ENCODE measurements around the gene TEP1. TPM values are rescaled to one million over a fixed set of nuclear protein-coding genes. Genes with fewer than 3 reads are reported as not detected.
"Not testable (repeated sequence)": the region's sequence is repeated elsewhere in the genome, so short reads cannot be mapped to it uniquely, and the experiment has no call there.

TEP1 gene
- total RNA-seq, 1 donor from 2014 or later, result 24.6 TPM

DNA sequence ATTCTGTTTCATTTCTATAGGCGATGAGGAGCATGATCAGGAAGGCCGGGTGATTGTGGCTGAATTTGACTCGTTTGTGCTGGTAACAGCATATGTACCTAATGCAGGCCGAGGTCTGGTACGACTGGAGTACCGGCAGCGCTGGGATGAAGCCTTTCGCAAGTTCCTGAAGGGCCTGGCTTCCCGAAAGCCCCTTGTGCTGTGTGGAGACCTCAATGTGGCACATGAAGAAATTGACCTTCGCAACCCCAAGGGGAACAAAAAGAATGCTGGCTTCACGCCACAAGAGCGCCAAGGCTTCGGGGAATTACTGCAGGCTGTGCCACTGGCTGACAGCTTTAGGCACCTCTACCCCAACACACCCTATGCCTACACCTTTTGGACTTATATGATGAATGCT, 43.7 kb upstream of the TEP1 start:
- TF ChIP-seq POLR2A (IDR thresholded peaks at IDR 0.05) (no peak), POLR2AphosphoS5 (IDR thresholded peaks at IDR 0.05; ENCODE audit: insufficient read depth in 1 of 2, low read depth in 1 of 2) (no peak)
- TF ChIP-seq, protein P1, sequence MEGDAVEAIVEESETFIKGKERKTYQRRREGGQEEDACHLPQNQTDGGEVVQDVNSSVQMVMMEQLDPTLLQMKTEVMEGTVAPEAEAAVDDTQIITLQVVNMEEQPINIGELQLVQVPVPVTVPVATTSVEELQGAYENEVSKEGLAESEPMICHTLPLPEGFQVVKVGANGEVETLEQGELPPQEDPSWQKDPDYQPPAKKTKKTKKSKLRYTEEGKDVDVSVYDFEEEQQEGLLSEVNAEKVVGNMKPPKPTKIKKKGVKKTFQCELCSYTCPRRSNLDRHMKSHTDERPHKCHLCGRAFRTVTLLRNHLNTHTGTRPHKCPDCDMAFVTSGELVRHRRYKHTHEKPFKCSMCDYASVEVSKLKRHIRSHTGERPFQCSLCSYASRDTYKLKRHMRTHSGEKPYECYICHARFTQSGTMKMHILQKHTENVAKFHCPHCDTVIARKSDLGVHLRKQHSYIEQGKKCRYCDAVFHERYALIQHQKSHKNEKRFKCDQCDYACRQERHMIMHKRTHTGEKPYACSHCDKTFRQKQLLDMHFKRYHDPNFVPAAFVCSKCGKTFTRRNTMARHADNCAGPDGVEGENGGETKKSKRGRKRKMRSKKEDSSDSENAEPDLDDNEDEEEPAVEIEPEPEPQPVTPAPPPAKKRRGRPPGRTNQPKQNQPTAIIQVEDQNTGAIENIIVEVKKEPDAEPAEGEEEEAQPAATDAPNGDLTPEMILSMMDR (IDR thresholded peaks at IDR 0.05), result no peak
- Histone ChIP-seq H3K9me3 (no peaks in the 10 kb centered on the region), H3K27ac (no peak overlapping the region), H3K36me3 (peaks cover 0 to 46% of the 10 kb centered on the region in 2 donors), H3K27me3 (no peaks in the 10 kb centered on the region), H3K4me3 (no peak overlapping the region), H3K4me1 (peaks cover 54% of the 10 kb centered on the region)
- DNase-seq (ENCODE audit: extremely low spot score in 2 of 2), result no peak
- intact Hi-C loops (cut with DNase I), result no loop called here

DNA sequence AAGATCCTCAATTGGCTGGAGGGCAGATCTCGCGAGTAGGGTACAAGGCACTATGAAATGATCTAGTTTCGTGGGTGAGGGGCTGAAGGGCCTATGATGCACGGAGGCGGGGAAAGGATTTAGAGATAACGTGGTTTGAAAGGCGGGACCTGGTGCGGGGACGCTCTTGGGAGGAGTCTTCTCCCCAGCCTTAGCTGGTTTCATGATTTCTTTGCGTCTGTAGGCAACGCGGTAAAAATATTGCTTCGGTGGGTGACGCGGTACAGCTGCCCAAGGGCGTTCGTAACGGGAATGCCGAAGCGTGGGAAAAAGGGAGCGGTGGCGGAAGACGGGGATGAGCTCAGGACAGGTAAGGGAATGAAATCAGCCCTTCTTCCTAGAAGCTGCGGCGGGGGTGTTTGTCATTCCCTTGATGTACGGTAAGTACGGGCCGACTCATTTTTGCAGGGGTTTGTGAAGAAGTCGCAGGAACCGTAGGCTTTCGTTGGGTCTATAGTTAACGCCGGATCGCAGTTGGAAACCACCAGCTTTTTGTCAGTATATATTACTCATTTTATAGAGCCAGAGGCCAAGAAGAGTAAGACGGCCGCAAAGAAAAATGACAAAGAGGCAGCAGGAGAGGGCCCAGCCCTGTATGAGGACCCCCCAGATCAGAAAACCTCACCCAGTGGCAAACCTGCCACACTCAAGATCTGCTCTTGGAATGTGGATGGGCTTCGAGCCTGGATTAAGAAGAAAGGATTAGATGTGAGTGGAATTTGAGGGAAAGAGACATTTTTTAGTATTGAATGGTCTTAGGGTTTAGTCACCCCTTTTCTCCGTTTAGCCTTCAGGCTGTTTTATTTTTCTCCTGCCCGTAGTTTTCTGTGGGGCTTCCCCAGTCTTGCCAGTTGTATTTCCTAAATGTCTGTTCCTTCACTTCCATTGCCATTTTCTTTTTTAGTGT, 42.3 kb upstream of the TEP1 start:
- Histone ChIP-seq H3K36me3 (peaks cover 0 to 59% of the 10 kb centered on the region in 2 donors), H3K9me3 (no peaks in the 10 kb centered on the region), H3K4me1 (peaks cover 51% of the 10 kb centered on the region), H3K4me3 (peak overlapping the region; percentile 87 to 88), H3K27me3 (no peaks in the 10 kb centered on the region), H3K27ac (peak overlapping the region; percentile 96)
- DNase-seq (ENCODE audit: extremely low spot score in 2 of 2), result no peak
- no peak for TF ChIP-seq POLR2AphosphoS5 (IDR thresholded peaks at IDR 0.05; ENCODE audit: insufficient read depth in 1 of 2, low read depth in 1 of 2)
- TF ChIP-seq POLR2A (IDR thresholded peaks at IDR 0.05), result no peak
- TF ChIP-seq, protein P1 (IDR thresholded peaks at IDR 0.05), result no peak
- intact Hi-C loops (cut with DNase I), result no loop called here

DNA sequence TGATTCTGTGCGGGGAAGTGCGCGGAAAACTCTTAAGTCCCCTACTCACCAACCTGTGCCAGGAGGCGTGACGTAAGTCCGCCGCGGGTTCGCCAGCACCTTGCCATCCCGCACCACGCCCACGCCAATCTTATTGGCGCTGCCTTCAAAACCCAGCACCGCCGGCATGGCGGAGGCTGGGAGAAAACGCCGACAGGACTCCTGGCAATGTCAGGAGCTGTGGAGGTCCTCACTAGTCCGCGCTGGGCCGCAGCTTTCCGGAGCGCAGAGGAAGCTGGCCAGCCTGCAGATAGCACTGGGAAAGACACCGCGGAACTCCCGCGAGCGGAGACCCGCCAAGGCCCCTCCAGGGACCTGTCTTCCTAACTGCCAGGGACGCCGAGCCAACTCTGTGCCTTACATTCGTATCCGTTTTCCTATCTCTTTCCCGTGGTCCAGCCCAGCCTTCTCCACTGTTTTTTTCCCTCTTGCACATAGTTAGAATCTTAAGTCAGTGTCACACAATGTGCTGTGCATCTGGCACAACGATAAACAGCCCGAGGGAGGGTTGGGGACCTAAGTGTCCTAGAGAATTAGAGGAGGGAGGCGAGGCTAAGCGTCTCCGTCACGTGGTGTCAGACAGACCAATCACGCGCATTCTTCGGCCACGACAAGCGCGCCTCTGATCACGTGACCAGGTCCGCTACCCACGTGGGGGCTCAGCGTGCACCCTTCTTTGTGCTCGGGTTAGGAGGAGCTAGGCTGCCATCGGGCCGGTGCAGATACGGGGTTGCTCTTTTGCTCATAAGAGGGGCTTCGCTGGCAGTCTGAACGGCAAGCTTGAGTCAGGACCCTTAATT, 41.4 kb upstream of the TEP1 start, which contains the start of the genes APEX1 and OSGEP:
Gene APEX1 (plus strand): TSS at position 711 of the 839 bp plus-strand sequence. CDS start 420 bp downstream, outside the sequence.
Gene OSGEP (minus strand): TSS at position 297 of the 839 bp plus-strand sequence. CDS start 129 bp downstream, at position 168.
- H3K4me1 ChIP-seq, result peaks cover 42% of the 10 kb centered on the region

GRCh38 chr14:20452831-20453230, 39.5 kb upstream of the TEP1 start:
- DNase-seq (ENCODE audit: extremely low spot score in 2 of 2); intact Hi-C loops (cut with DNase I); H3K4me3 ChIP-seq; H3K9me3 ChIP-seq; H3K27ac ChIP-seq; H3K27me3 ChIP-seq: not testable (repeated sequence)
- Histone ChIP-seq H3K36me3 (peaks cover 0 to 62% of the 10 kb centered on the region in 2 donors), H3K4me1 (peaks cover 23% of the 10 kb centered on the region)

More for the DNA sequence above, 41.4 kb upstream of the TEP1 start, which contains the start of the genes APEX1 and OSGEP:
- peak in 1 of 2 donors; percentile 99 for DNase-seq (ENCODE audit: extremely low spot score in 2 of 2)
- TF ChIP-seq, protein P1 (IDR thresholded peaks at IDR 0.05), result no peak
- TF ChIP-seq POLR2A (IDR thresholded peaks at IDR 0.05) (peak in 1 of 2 donors; percentile 40), POLR2AphosphoS5 (IDR thresholded peaks at IDR 0.05; ENCODE audit: insufficient read depth in 1 of 2, low read depth in 1 of 2) (peak; percentile 93 to 98)
- Histone ChIP-seq H3K9me3 (no peaks in the 10 kb centered on the region), H3K27ac (peak within 1 kb of the TSS; percentile 96), H3K27me3 (no peaks in the 10 kb centered on the region), H3K4me3 (peak within 1 kb of the TSS; percentile 87 to 88), H3K36me3 (peaks cover 0 to 61% of the 10 kb centered on the region in 2 donors)
- intact Hi-C loops (cut with DNase I), result no loop called here

DNA sequence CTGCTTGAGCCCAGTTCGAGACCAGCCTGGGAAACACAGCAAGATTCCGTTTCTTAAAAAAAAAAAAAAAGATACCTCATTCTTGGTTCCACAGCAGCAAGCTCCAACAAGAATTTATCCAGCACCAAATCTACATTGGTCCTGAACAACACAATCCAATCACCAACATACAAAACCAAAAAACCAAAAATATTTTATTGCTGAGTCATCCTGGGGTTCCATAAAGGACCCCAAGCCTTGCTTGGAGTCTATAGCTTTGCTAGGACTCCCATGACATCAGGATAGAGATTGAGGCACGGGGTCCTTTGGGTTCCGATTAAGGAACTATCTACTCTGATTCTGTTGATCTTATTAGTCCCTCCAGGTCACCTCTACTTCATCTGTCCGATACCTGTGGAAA, 33.6 kb upstream of the TEP1 start:
- H3K27me3 ChIP-seq, result no peaks in the 10 kb centered on the region
- no peaks in the 10 kb centered on the region for H3K9me3 ChIP-seq
- H3K36me3 ChIP-seq, result peaks cover 0 to 57% of the 10 kb centered on the region in 2 donors
- TF ChIP-seq POLR2A (IDR thresholded peaks at IDR 0.05) (no peak), POLR2AphosphoS5 (IDR thresholded peaks at IDR 0.05; ENCODE audit: insufficient read depth in 1 of 2, low read depth in 1 of 2) (no peak)
- TF ChIP-seq, protein P1 (IDR thresholded peaks at IDR 0.05), result no peak
- H3K27ac ChIP-seq, result no peak overlapping the region
- no peaks in the 10 kb centered on the region for H3K4me1 ChIP-seq
- H3K4me3 ChIP-seq, result no peak overlapping the region
- no peak for DNase-seq (ENCODE audit: extremely low spot score in 2 of 2)
- intact Hi-C loops (cut with DNase I), result no loop called here

DNA sequence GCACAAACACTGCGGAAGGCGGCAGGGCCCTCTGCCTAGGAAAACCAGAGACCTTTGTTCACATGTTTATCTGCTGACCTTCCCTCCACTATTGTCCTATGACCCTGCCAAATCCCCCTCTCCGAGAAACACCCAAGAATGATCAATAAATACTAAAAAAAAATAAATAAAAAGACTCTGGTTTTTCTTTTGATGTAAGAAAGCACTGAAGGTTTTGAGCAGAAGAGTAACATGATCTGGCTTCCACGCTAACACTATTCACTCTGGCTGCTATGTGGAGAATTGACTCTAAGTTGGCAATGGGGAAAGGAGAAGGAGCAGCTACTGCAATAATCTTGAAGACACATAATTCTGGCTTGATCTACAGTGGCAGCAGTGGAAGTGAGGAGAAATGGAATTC, 30.3 kb upstream of the TEP1 start:
- DNase-seq (ENCODE audit: extremely low spot score in 2 of 2); H3K4me1 ChIP-seq; H3K27ac ChIP-seq; H3K9me3 ChIP-seq; intact Hi-C loops (cut with DNase I); H3K27me3 ChIP-seq; H3K4me3 ChIP-seq: not testable (repeated sequence)
- peaks cover 0 to 25% of the 10 kb centered on the region in 2 donors for H3K36me3 ChIP-seq

Measured in vagina (tissue), 2 donors.